HepG2 (cell line): Measurements from ENCODE around the gene NIPAL4. TPM values are rescaled to one million over a fixed set of nuclear protein-coding genes. Genes with fewer than 3 reads are reported as not detected.

Experiments used
- ATAC-seq: fragments of 200-7000 bp; cut with Tn5 transposase; 3 replicates; pipeline ENCODE4 v1.9.1; 2020; ENCODE audit warnings: mild to moderate bottlenecking, moderate library complexity
- BruUV-seq: library from RNA; stranded (reverse); fragments of 400-500 nt; replicated peaks from 2 replicates; lab custom pipeline; 2021; lab: Mats Ljungman, UMichigan
- CTCF ChIA-PET: fragments of 300-600 bp; formaldehyde crosslinking; extraction: SDS; loops from one replicate; lab custom pipeline; 2021; ENCODE audit warnings: low total read pairs, inconsistent platforms, low intra/inter-chr PET ratio; lab: Yijun Ruan, JAX
- POLR2A ChIA-PET: fragments of 350-600 bp; sonication (Branson Sonifier 250); formaldehyde crosslinking; loops from one replicate; lab custom pipeline; 2020; ENCODE audit warnings: antibody characterized with exemption, inconsistent platforms; lab: Yijun Ruan, JAX
- DNase-seq: peaks from one replicate; pipeline ENCODE4 v3.0.0-alpha.2; 2015; ENCODE audit warnings: low spot score
- FAIRE-seq: peaks from 3 replicates; lab custom pipeline; 2011; peaks lifted over from hg19 to GRCh38; lab: Jason Lieb, UNC
- H2AFZ ChIP-seq: one replicate; pipeline ENCODE4 v1.6.1; 2011; ENCODE audit warnings: low read length, inconsistent platforms
- H3K27ac ChIP-seq: fragments of 300-600 bp; 3 replicates; pipeline ENCODE4 v1.8.0; 2011; ENCODE audit warnings: mixed run types, mild to moderate bottlenecking, mixed read lengths, low read length, inconsistent platforms; ENCODE audit not compliant: insufficient read depth; ENCODE audit errors: extremely low read length
- H3K27me3 ChIP-seq, 2 experiments: fragments of 200-600 bp in 1 of 2; 2 replicates in 1 of 2; 3 replicates in 1 of 2; pipeline versions ENCODE4 v1.6.0 to v1.8.0; 2011; ENCODE audit warnings: low read length in 2 of 2, mild to moderate bottlenecking in 2 of 2, moderate library complexity in 2 of 2, inconsistent platforms in 1 of 2; ENCODE audit not compliant: insufficient read depth in 2 of 2, control insufficient read depth in 1 of 2
- H3K36me3 ChIP-seq, 2 experiments: fragments of 200-600 bp in 1 of 2; replicated peaks in 1 of 2; 2 replicates in 1 of 2; 3 replicates in 1 of 2; pipeline versions ENCODE4 v1.5.1 to v1.8.0; 2011; ENCODE audit warnings: low read length in 2 of 2, inconsistent platforms in 1 of 2; ENCODE audit not compliant: insufficient read depth in 2 of 2, control insufficient read depth in 1 of 2
- H3K4me1 ChIP-seq: 2 replicates; pipeline ENCODE4 v1.5.1; 2012; ENCODE audit warnings: low read length, inconsistent platforms; ENCODE audit not compliant: insufficient read depth
- H3K4me2 ChIP-seq: 2 replicates; pipeline ENCODE4 v1.6.0; 2011; ENCODE audit warnings: low read depth, low read length, inconsistent platforms
- H3K4me3 ChIP-seq, 3 experiments: fragments of 200-600 bp in 1 of 3; sonication (generic), shearing (Covaris generic) in 1 of 3; replicated peaks in 1 of 3; 2 replicates each; pipeline ENCODE4 v1.5.1; 2011 to 2016; ENCODE audit warnings: low read length in 3 of 3, inconsistent platforms in 2 of 3, low read depth in 2 of 3, mild to moderate bottlenecking in 2 of 3, control low read depth in 1 of 3, mixed read lengths in 1 of 3; ENCODE audit not compliant: insufficient read depth in 1 of 3
- H3K79me2 ChIP-seq: one replicate; pipeline ENCODE4 v1.6.1; 2011; ENCODE audit warnings: low read length, inconsistent platforms; ENCODE audit not compliant: insufficient read depth
- H3K9ac ChIP-seq: 2 replicates; pipeline ENCODE4 v1.6.0; 2011; ENCODE audit warnings: mild to moderate bottlenecking, low read depth, low read length, inconsistent platforms; ENCODE audit not compliant: insufficient read depth
- H3K9me3 ChIP-seq: 2 replicates; pipeline ENCODE4 v1.5.1; 2012; ENCODE audit warnings: mild to moderate bottlenecking, low read length
- H4K20me1 ChIP-seq: 2 replicates; pipeline ENCODE4 v1.6.0; 2011; ENCODE audit warnings: inconsistent platforms, mild to moderate bottlenecking, low read length, moderate library complexity; ENCODE audit not compliant: insufficient read depth
- BCL6 ChIP-seq: IDR thresholded peaks from 2 replicates; pipeline ENCODE4 v1.6.1; 2016; ENCODE audit warnings: missing genetic modification reagents, missing compliant biosample characterization
- KLF12 ChIP-seq: sonication (generic); formaldehyde crosslinking; IDR thresholded peaks from 2 replicates; pipeline ENCODE4 v1.4.0; 2020; ENCODE audit warnings: missing genetic modification reagents, borderline replicate concordance
- SIX4 ChIP-seq: sonication (generic); formaldehyde crosslinking; IDR thresholded peaks from 2 replicates; pipeline ENCODE4 v1.4.0; 2020; ENCODE audit warnings: missing genetic modification reagents
- TARDBP ChIP-seq: sonication (generic); formaldehyde crosslinking; IDR thresholded peaks from 2 replicates; pipeline ENCODE4 v1.8.0; 2022; ENCODE audit warnings: mild to moderate bottlenecking, missing genetic modification reagents
- ZNF329 ChIP-seq: sonication (generic); formaldehyde crosslinking; IDR thresholded peaks from 2 replicates; pipeline ENCODE4 v1.9.0; 2021; ENCODE audit warnings: low read depth, mild to moderate bottlenecking, missing genetic modification reagents
- WGBS: methylation state at CpG from one replicate; pipeline ENCODE4 v1.1.6; 2017; ENCODE audit warnings: low lambda C conversion rate; 5-methylcytosine and 5-hydroxymethylcytosine counted together
- in situ Hi-C: cut with HindIII; loops from 2 replicates; pipeline ENCODE4 v1.10.0; 2017; ENCODE audit warnings: low pct_unique_long_range_greater_than_20kb; ENCODE audit not compliant: extremely low pct_ligation_motif_present
- intact Hi-C: fragments of 100-400 bp; cut with micrococcal nuclease; formaldehyde crosslinking; loops from one replicate; pipeline ENCODE4 v1.10.0; 2022; ENCODE audit not compliant: unreplicated experiment
- polyA plus RNA-seq, 8 experiments: library from polyadenylated mRNA; depleted of rRNA in 3 of 8; stranded (reverse) in 7 of 8; unstranded in 1 of 8; fragments of >200 nt; fragmentation: Illumina TruSeq in 4 of 8; extraction: Trizol in 4 of 8; gene quantifications; 2 replicates each; pipeline versions ENCODE4 v1.2.1 to v1.2.3, GENCODE V29; 2011 to 2016; ENCODE audit warnings: low read depth in 4 of 8, missing spikeins in 1 of 8, mixed read lengths in 1 of 8; ENCODE audit not compliant: insufficient read depth in 1 of 8
- total RNA-seq, 5 experiments: library from RNA; depleted of rRNA; stranded (reverse); fragments of >200 nt; fragmentation: Illumina TruSeq; extraction: Trizol; gene quantifications; 2 replicates each; pipeline ENCODE4 v1.2.3, GENCODE V29; 2016; ENCODE audit warnings: low read depth in 1 of 5
- TF ChIP-seq, protein P1 (sequence below): sonication (generic); formaldehyde crosslinking; IDR thresholded peaks from 2 replicates; pipeline ENCODE4 v1.5.1; 2020; ENCODE audit warnings: mild to moderate bottlenecking, missing genetic modification reagents
- TF ChIP-seq, protein P2 (sequence below): sonication (generic); formaldehyde crosslinking; IDR thresholded peaks from 2 replicates; pipeline ENCODE4 v1.4.0; 2020; ENCODE audit warnings: mild to moderate bottlenecking, low read depth, missing genetic modification reagents

The NIPAL4 gene
- total and polyA plus RNA-seq, 2 of the 13 experiments (the other 11 are each of a cell fraction or from before 2014, with no cell fraction given) = not detected

DNA sequence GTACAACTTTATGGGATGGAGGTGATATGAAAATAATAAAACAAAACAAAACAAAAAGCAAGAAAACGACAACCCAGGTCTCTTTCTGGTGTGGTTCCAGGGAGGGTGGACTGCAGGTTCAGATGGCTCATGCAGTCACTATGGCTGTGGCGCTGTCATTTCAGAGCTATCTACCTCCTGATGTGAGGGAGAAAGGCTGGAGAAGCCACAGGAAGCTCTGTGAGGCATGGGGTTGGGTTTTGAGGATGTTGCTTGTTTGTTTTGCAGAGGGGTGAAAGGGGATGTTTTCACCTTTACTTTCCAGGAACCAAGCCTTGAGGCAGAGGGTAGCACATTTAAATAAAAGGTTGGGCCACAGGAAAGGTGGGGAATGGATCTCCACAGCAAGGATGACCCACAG is 18.7 kb downstream of the NIPAL4 start:
- H4K20me1 ChIP-seq = no peaks in the 10 kb centered on the region
- FAIRE-seq (no peak), DNase-seq (no peak), ATAC-seq (0 out of 3 replicates have a peak, but pooled peaks have one; percentile 11)
- no peak overlapping the region for H2AFZ ChIP-seq
- in situ Hi-C loops (loop anchor here (5.0 kb wide), 2 partner anchors 136 to 226 kb away; no protein-coding TSS in a partner anchor), intact Hi-C loops (loop anchor here (1.0 kb wide), 1 partner anchor 112 kb away; no protein-coding TSS in a partner anchor)
- 36% methylated on average over 2 of the region's 2 CpGs for WGBS
- no peaks in the 10 kb centered on the region for H3K79me2 ChIP-seq
- peak overlapping the region in 2 of 3 experiments; percentile 18 to 57; a peak in 3 of 6 replicates for H3K4me3 ChIP-seq
- BruUV-seq = no TSS peak
- POLR2A ChIA-PET = interaction anchor here (2.4 kb wide), 1 partner anchor 33 kb away, joined by 10 read pairs; no protein-coding TSS in a partner anchor
- H3K27me3 ChIP-seq = no peaks in the 10 kb centered on the region
- H3K4me1 ChIP-seq = peaks cover 49% of the 10 kb centered on the region
- peak overlapping the region; percentile 24; the same call in 1 of the 2 replicates for H3K9ac ChIP-seq
- peak overlapping the region; percentile 83 for H3K4me2 ChIP-seq
- no peaks in the 10 kb centered on the region for H3K9me3 ChIP-seq
- CTCF ChIA-PET = no interaction called here
- H3K27ac ChIP-seq = no peak overlapping the region
- no peaks in the 10 kb centered on the region for H3K36me3 ChIP-seq
- TF ChIP-seq TARDBP (no peak), KLF12 (no peak), BCL6 (peak; percentile 57), ZNF329 (CRISPR knock-in tag) (peak; percentile 98), SIX4 (no peak)
- TF ChIP-seq, protein P1, sequence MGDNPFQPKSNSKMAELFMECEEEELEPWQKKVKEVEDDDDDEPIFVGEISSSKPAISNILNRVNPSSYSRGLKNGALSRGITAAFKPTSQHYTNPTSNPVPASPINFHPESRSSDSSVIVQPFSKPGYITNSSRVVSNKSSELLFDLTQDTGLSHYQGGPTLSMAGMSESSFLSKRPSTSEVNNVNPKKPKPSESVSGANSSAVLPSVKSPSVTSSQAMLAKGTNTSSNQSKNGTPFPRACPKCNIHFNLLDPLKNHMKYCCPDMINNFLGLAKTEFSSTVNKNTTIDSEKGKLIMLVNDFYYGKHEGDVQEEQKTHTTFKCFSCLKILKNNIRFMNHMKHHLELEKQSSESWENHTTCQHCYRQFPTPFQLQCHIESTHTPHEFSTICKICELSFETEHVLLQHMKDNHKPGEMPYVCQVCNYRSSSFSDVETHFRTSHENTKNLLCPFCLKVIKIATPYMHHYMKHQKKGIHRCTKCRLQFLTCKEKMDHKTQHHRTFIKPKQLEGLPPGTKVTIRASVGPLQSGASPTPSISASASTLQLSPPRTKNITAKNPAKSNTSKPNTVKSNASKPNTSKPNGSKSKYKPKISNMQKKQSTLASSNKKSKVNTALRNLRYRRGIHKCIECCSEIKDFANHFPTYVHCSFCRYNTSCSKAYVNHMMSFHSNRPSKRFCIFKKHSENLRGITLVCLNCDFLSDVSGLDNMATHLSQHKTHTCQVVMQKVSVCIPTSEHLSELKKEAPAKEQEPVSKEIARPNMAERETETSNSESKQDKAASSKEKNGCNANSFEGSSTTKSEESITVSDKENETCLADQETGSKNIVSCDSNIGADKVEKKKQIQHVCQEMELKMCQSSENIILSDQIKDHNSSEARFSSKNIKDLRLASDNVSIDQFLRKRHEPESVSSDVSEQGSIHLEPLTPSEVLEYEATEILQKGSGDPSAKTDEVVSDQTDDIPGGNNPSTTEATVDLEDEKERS = no peak
- TF ChIP-seq, protein P2, sequence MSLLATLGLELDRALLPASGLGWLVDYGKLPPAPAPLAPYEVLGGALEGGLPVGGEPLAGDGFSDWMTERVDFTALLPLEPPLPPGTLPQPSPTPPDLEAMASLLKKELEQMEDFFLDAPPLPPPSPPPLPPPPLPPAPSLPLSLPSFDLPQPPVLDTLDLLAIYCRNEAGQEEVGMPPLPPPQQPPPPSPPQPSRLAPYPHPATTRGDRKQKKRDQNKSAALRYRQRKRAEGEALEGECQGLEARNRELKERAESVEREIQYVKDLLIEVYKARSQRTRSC (CRISPR knock-in tag) = no peak
